SH-SY5Y (cell line): ENCODE results near the gene ABCC4.

ENCODE experiments used
- GATA2 ChIP-seq: IDR thresholded peaks from 2 replicates; pipeline ENCODE4 v1.6.1; 2011; ENCODE audit warnings: mild to moderate bottlenecking, low read depth, low read length
- GATA3 ChIP-seq: IDR thresholded peaks from 2 replicates; pipeline ENCODE4 v1.6.1; 2011; ENCODE audit warnings: low read depth, mild to moderate bottlenecking, low read length, moderate library complexity

- no peak for TF ChIP-seq GATA2
- TF ChIP-seq GATA3: no peak
These were observed 37.7 kb upstream of the ABCC4 start for GRCh38 chr13:95338905-95339304.
